Measurements from ENCODE around the gene PIK3R1. TPM values are rescaled to one million over a fixed set of nuclear protein-coding genes. Genes with fewer than 3 reads are reported as not detected.

PIK3R1 gene
- polyA plus RNA-seq, 3 donors: 77.7 to 90.2 (median 85.2) TPM

DNA sequence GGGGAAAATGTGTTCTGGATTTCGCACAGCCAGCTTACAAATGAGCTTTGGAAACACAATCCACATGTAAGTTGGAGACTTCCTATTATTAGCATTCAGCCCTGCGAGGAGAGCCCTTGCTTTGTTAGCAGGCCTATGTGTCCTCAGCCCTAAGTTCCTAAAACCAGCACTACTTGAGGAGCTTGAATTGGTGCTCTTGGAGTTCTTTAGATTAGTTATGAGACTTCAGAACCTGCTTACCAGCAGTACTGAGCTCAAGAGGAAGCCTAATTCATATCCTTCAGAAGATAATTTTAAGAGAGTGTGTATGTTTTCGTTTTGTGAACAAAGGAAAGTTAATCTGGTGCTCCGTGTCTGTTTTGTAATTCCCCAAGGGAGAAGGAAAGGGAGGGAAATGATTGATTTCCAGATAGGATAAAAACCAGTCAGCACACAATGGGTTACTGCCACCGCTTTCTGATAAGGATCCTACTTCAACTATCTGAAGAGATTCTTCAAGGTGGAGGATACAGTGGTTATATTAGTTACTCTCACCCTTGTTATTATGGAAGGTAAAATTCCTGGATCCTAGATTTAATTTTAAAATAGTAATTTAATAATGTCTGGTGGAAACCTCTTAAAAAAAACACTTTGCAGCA, 35.2 kb downstream of the PIK3R1 start:
- no peak for DNase-seq (ENCODE audit: low read depth in 3 of 3, low spot score in 2 of 3)

DNA sequence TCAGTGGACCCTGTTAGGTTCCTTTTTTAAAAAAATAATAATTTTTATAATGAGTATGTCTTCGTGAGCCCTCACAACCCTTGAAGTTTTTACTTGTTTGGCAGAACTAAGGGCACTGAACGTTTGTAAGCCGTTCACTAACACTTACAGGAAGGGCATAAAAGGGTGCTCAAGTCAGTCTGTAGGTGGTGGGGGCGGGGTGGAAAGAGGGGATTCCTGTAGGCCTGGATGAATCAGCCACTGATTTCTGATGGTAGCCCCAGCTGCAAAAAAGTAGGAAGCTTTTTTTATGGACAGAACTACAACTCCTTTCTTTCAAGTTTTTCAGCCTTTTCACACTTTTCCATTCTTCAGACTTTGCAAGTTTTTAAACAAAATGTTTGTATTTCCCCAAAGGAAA, 35.8 kb downstream of the PIK3R1 start:
- DNase-seq (ENCODE audit: low read depth in 3 of 3, low spot score in 2 of 3): no peak

DNA sequence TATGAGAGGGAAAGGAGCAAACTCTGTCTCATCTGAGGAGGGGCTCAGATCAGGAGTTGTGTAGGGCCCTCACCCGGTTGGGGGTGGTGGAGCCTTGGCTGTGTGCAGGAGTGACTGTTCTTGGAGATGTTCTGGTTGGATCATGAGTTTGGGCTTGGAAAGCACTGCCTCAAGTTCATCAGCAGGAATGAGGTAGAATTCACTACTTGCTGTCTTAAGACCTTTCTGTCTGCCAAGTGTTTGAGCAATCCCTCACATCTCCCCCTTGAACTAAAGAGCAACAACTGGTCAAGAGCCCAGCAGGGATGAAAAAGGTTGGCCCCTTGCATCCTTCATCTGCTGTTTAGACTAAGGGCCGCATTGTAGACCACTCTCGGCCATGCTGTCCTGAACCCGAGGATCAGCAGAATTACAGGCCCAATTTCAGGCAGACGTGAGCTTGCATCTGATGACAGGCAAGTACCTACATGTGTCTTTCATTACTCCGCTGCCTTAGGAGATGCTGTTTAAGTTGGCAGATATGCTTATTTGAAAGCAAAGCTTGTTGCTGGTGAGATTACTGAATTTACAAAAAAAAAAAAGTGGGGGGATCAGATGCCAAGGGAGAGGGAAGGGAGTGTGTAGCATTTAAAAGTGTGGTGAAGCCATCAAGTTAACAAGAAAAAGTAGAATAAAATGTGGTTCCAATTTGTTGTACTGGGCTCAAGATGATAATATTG, 36.4 kb downstream of the PIK3R1 start:
- no peak for DNase-seq (ENCODE audit: low read depth in 3 of 3, low spot score in 2 of 3)

GRCh38 chr5:68252673-68253623, 37.4 kb downstream of the PIK3R1 start:
- no peak for DNase-seq (ENCODE audit: low read depth in 3 of 3, low spot score in 2 of 3)

DNA sequence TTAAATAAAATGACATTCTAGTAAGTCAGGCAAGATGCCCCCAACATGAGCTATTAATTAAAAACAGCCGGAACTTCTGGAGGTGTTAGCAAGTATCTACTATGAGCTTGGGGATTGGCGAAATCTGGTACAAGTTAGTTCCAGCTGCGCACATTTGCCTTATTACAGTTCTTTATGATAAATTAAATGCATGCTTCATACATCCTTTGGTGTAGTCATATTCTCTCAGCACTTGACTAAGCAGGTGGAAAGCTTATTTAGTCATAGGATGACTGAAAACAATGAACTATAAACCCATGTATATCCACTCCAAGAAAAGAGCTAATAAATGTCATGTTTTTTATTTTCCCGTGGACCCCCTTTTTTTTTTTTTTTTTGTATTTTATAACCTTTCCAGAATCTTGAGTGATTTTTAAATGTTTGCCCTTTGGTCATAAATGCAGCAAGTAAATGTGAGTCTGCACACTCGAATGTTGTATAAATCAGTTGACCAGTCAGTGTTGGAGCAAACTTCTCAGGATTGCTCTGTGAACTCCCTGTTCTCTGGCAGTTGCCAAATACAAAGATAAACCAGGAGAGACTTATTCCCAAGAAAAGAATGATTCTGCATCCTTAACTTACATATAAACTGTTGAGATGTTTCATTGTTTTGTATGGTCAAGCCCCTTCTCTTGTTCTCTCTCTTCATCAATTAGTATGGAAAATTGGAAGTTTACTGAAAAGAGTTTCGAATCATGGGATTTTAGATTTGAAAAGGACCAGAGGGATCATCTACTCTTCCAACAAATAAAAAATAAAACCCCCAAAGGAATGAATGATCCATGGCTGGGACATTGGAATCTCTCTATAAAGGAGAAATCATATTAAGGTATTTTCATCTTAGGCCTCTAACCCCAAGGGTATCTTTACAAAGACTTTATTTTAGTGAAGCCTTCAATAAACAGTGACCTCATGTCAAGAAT, 38.3 kb downstream of the PIK3R1 start:
- DNase-seq (ENCODE audit: low read depth in 3 of 3, low spot score in 2 of 3): no peak

DNA sequence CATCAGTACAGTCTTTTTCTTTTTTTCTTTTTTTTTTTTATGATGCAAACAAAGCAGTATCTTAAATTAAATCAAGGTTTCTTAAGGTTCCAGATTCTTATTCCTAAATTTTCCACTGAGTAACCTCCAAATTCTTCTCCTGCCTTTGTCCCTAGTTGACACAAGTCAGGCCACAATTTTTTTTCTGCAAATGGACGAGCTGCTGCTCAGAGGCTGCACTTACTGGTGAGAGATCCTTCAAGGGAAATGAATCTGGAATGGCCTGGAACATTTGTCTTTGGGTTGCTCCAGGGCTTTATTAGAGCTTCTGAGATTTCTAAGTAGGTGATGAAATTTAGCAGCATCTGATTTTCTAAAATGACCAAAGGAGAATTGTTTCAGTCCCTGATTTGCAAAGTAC, 39.3 kb downstream of the PIK3R1 start:
- no peak for DNase-seq (ENCODE audit: low read depth in 3 of 3, low spot score in 2 of 3)

GRCh38 chr5:68255305-68256120, 40.0 kb downstream of the PIK3R1 start:
- no peak for DNase-seq (ENCODE audit: low read depth in 3 of 3, low spot score in 2 of 3)

GRCh38 chr5:68257210-68257609, 41.7 kb downstream of the PIK3R1 start:
- DNase-seq (ENCODE audit: low read depth in 3 of 3, low spot score in 2 of 3): no peak

- DNase-seq (ENCODE audit: low read depth in 3 of 3, low spot score in 2 of 3): no peak
Measured at GRCh38 chr5:68258531-68258930, 43.0 kb downstream of the PIK3R1 start.

DNA sequence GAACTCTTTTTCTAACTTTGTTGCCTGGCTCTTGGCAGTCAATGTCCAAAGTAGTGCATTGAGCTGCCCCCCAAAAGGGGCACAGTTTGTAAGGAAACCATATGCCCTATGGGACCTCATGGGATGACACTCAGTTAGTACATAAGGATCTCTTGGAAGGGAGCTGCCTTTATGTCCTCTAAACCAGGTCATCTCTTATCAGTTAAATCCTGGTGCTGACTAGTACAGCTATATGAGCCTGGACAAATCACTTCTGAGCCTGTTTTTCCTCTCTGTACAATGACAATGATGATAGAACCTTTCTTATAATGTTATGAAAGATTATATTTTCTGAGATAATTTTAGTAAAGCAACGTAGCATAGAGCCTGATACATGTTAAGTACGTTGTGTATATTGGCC, 44.1 kb downstream of the PIK3R1 start:
- no peak for DNase-seq (ENCODE audit: low read depth in 3 of 3, low spot score in 2 of 3)

- DNase-seq (ENCODE audit: low read depth in 3 of 3, low spot score in 2 of 3): no peak
Measured at GRCh38 chr5:68260467-68260866, 44.9 kb downstream of the PIK3R1 start.

DNA sequence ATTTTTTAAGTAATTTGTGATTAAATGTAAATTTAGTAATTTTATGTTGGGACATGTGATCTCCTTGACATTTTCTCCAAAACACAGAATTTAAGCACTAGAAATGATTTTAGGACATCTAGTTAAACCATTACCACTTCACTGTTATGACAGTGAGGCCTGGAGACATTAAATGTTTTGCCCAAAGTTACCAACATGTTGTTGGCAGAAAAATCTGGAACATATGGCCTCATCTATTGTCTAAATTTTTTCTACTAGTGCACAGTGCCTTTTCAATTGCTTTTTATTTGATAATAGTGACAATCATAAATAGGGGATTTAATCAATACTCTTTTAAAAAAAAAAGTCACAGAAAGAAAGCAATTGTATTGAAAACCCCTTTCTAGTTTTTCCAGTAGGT, 45.6 kb downstream of the PIK3R1 start:
- no peak for DNase-seq (ENCODE audit: low read depth in 3 of 3, low spot score in 2 of 3)

- DNase-seq (ENCODE audit: low read depth in 3 of 3, low spot score in 2 of 3): no peak
Measured at GRCh38 chr5:68261569-68262065, 46.1 kb downstream of the PIK3R1 start.

DNA sequence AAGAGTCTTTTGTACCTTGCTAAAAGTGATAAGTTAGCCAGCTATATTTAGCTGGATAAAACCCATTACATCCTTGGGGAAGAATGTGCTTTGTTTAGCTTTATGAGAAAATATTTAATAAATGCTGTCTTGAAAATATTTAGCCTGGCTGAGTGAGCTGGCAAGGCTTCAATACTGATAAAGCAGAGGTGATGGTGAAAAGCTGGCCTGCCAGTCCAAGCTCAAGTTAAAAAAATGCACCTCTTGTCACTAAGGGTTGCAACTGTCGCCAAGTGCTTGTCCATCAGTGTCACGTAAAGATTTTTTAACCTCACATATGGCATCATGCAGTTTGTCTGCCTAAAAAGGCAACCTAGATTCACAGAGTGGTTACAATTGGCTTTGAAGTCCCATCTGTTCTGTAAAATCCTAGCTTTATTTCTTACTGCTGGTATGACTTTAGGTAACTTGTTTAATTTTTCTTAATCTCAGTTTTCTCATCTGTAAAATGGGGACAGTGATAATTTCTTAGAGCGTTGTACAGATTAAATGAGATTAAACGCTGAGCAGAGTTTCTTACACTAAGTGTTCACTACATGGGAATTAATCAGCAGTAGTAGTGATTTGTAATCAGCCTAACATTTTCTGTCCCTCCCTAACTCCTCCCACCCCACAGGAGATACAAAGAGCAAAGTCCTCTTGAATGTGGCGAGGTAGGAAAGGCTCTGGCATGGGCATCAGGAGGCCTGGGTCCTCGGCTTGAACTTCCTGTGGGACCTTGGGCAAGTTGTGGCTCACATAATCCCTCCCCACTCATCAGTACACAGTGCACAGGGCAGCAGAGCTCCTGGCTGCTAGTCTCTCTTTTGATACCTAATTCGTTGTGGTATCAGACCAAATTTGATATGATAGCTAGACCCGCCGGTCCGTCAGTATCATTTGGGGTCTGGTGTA, 48.7 kb downstream of the PIK3R1 start:
- no peak for DNase-seq (ENCODE audit: low read depth in 3 of 3, low spot score in 2 of 3)

- DNase-seq (ENCODE audit: low read depth in 3 of 3, low spot score in 2 of 3): no peak
Measured at GRCh38 chr5:68265347-68265746, 49.8 kb downstream of the PIK3R1 start.

DNA sequence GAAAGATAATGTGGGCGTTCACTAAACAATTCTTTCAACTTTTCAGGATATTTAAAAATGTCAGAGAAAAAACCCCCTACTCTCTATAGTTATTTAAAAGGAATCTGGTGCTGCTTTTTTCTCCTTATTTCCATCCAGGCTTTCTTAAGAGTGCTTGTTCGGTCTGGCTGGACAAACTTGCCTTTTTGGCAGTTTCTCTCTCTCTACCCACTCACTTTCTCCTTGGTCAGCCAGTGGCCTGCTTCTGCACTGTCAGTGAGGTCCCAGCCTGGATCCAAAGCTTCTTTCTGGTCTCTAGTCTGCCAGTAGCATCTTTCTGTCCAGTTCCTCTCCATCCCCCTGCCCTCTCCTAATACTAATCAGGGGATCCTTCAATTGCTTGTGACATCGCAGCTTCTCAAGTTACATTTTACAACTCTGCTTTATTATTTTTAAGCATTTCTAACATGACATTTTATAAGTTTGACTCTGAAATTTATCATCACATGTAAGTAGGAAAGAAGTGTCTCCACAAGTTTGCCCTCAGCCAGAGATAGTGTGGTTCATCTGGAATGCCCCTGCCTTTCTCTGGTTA, 50.4 kb downstream of the PIK3R1 start:
- DNase-seq (ENCODE audit: low read depth in 3 of 3, low spot score in 2 of 3): no peak

DNA sequence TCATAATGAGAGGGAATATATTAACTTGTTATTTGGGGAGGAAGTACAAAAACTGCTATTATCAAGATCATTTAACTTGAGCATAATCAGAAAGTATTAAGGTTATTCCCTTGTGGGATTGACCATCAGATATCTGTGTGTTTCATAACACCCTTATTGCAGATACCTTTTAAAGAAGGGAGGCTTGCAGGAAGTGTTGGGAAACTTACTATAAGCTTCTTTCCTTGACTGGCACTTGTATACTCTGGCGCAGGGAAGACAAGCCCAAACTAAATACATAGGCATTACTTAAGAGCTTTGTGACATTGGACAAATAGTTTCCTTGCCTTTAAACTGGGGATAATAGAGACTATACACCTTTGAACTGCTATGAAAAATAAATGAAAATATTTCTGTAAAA, 50.9 kb downstream of the PIK3R1 start:
- no peak for DNase-seq (ENCODE audit: low read depth in 3 of 3, low spot score in 2 of 3)

DNA sequence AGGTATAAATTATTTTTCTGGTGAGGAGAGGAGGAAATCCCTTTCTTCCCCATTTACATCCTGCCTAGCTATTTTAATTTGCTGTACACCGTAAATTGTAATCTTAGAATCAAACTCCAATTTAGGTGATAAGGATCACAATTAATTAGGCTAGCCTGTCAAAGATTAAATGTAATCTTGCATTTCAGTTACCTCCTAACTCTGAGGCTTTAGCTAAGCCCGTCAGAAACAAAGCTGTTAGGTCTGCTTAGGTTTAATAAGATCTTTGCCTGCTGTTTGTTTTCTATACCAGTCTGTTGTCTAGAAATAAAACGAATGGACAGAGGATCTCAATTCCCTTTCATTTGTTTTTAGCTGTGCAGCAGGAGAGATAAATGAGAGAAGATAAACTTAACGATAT, 51.5 kb downstream of the PIK3R1 start:
- no peak for DNase-seq (ENCODE audit: low read depth in 3 of 3, low spot score in 2 of 3)
